DMS53 treated with DMSO at 0.1 percent for 48 hours (cell line): ENCODE measurements around the gene RUSC1.
"Not testable (repeated sequence)": the region's sequence is repeated elsewhere in the genome, so short reads cannot be mapped to it uniquely, and the experiment has no call there.

Experiments used
- DNase-seq: peaks from one replicate; lab custom pipeline; 2025; ENCODE audit not compliant: unreplicated experiment; lab: John Stamatoyannopoulos, UW

Gene RUSC1, protein sequence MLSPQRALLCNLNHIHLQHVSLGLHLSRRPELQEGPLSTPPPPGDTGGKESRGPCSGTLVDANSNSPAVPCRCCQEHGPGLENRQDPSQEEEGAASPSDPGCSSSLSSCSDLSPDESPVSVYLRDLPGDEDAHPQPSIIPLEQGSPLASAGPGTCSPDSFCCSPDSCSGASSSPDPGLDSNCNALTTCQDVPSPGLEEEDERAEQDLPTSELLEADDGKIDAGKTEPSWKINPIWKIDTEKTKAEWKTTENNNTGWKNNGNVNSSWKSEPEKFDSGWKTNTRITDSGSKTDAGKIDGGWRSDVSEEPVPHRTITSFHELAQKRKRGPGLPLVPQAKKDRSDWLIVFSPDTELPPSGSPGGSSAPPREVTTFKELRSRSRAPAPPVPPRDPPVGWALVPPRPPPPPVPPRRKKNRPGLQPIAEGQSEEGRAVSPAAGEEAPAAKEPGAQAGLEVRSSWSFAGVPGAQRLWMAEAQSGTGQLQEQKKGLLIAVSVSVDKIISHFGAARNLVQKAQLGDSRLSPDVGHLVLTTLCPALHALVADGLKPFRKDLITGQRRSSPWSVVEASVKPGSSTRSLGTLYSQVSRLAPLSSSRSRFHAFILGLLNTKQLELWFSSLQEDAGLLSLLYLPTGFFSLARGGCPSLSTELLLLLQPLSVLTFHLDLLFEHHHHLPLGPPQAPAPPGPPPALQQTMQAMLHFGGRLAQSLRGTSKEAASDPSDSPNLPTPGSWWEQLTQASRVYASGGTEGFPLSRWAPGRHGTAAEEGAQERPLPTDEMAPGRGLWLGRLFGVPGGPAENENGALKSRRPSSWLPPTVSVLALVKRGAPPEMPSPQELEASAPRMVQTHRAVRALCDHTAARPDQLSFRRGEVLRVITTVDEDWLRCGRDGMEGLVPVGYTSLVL

DNA sequence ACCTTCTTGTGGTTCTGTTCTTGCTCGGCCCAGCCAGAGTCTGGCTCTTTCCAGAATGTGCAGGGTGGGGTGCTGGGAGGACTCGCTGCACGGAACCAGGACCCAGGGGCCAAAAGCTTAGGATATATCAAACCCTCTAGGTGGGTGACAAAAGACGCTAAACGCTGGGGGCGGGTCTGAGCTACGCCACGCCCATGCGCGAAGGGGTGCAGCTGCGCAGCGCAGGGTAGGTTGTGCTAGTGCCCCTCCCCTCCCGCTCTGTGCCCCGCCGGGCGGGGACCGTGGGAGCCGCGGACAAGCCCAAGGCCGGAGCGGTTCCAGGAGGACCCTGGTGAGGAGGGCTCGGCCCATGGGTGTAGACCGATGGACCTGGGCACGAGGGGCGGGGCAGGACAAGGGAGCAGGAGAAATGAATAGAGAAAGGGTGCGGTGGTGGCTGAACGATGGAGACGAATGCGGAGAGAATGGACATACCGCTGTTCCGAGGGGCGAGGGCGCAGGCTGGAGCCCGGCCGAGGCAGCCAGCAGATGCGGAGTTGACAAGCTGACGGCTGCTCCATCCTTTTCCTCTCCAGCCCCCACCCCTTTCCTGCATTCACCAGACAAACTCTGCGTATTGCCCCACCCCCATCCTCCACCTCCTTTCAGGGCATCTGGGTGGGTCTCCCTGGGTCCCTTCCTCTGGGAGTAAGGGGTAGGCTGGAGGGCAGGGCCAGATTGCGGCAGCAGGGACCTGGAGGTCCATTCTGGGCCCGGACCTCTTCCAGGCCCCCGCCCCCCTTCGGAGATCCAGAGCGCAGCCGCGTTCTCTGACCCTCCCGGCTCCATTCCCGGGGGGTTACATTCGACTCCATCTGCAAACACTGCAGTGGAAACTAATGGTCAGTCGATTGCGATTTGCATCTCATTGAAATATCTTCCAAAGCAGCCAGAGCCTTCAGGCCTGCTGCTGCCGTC lies at the start of gene RUSC1:
Gene RUSC1, plus strand, starts transcription at position 234 of the 957 bp plus-strand sequence. CDS start 880 bp downstream, outside the sequence.
- no peak for DNase-seq

DNA sequence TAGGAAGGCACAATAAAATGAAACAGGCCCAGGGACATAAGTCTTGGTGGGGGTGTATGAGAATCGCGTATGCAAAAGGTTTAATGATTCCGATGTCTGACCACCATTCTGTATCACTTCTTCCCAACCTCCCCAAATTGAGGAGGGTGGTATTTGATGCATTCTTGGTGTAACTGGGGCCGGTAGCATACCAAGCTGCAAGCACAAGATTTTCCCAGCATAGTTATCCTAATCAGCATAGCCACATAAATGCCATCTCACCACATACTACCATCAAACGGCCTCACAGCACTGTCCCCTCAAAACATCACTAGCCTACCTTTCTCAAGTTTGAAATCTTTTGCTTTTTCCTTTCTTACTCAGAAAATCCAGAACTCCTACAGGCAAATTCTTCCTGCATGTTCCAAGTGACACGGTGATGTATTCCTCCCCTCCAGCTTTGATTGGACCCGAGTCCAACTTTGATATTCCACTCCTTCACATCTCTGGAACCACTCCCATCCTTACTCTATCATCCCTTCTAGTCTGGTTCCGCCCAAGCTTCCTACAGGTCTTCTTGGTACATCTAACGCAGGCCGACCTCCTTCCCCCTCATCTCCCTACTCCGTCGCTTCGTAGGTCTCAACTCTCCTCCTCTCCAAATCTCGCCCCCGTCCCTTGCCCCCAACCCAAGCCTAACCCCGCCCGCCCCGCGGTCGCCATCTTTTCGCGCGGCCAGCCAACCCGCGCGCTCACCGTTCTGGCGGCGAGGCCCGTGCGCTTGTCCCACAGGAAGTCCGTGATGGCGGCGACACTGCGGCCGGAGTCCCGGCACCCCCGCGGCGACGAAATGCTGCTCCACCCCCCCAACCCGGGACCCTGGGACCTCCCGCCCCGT lies 48.0 kb upstream of the RUSC1 start:
- DNase-seq: no peak

DNA sequence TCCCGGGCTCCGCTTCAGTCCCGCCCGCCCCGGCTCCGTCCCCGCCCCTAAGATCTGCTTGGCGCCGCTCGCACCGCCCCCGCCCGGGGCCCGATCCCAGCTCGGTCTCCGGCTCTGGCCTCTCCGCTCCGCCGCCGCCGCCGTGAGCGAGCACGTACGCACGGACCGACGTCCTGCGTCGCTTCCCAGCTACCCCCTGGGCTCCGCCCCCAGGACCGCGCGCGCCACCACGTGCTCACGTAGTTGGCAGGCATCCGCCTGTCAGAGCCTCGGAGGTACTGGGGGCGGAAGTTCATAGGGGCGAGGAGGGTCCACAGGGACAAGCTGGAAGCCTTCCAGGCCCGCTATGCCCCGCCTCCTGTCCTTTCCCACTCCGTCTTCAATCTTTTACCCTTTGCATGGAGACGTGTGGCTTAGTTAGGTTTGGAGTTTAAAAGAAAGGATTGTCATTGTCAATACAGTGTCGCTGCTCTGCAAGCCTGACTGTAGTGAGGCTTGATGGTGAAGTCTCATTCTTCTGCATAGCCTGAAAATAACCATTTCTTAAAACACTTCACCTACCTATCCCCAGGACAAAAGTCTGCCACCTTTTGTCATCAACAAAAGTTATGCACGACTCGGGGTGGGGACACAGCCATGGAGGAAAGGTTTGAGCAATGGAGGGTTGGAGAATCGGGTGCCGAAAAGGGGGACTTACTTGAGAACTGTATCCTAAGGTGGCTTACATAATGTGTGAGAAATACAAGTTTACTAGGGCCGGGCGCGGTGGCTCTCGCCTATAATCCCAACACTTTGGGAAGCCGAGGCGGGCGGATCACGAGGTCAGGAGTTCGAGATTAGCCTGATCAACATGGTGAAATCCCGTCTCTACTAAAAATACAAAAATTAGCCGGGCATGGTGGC lies 47.1 kb upstream of the RUSC1 start, which contains the start of gene CLK2:
Gene CLK2, minus strand, starts transcription at position 162 of the 903 bp plus-strand sequence. CDS start 2,527 bp downstream, outside the sequence.
- DNase-seq: peak; percentile 93

DNA sequence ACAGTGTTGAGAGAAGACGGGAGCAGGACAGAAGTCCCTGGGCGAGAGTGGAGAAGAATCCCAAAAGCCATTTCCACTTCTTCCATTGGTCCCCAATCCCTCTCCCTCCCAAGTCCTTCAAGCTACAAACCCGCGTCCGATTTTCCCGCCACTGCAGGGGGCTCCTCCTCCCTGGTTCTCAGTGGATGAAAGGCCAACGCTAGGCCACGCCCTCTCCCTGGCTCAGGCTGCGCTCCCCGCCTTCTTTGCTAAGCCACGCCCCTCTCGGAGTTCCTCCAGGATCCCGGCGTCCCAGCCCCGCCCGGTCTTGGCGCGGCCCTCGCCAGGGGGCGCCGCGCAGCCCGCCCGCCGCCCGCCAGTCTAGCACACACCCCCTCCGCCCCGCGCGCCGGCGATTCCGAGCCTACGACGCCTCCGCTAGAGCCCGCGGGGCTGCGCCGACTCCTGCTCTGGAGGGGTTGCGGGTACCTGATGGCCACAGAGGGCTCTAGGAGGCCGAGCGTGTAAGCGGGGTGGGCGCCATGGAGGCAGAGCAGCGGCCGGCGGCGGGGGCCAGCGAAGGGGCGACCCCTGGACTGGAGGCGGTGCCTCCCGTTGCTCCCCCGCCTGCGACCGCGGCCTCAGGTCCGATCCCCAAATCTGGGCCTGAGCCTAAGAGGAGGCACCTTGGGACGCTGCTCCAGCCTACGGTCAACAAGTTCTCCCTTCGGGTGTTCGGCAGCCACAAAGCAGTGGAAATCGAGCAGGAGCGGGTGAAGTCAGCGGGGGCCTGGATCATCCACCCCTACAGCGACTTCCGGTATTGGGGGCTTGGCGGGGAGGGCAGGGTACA lies 43.4 kb upstream of the RUSC1 start, which contains the start of gene HCN3:
Gene HCN3, plus strand, starts transcription at position 394 of the 832 bp plus-strand sequence. Its CDS starts 128 bp downstream, at position 522.
- DNase-seq: peak; percentile 89

DNA sequence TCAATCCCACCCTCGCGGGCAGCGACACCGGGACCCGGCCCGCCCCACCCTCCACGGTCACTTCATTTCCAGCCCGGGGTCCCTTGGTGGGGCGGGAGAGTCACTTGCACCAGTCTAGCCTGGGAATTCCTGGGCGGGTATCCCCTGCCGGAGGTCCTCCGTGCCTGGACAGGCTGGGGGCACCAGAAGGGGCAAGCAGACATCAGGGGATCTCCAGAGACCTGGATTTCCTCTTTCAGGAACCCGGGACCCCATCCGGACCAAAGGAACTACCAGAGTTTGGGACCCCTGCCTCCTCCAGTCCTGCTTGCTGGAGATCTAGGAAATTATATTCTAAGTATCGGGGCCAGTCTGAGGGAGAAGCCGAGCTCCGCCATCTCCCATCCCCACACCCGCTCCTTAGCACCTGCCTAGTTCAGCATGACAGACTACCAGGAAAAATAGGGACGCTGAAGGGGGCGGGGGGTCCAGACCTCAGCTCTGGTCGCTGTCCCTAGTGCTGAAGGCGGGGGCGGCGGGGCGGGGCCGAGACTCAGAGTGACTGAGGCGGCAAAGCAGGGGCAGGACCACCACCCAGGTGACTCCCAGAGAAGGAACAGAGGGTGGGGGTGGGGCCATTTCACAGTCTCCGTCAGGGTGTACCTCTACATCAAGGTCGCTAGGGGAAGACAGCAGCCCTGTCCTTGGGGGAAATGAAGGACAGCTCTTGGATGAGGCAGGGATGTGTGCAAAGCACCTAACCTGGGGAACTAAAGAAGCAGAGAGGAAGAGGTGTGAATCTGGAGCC lies 42.6 kb upstream of the RUSC1 start:
- DNase-seq: peak; percentile 33

DNA sequence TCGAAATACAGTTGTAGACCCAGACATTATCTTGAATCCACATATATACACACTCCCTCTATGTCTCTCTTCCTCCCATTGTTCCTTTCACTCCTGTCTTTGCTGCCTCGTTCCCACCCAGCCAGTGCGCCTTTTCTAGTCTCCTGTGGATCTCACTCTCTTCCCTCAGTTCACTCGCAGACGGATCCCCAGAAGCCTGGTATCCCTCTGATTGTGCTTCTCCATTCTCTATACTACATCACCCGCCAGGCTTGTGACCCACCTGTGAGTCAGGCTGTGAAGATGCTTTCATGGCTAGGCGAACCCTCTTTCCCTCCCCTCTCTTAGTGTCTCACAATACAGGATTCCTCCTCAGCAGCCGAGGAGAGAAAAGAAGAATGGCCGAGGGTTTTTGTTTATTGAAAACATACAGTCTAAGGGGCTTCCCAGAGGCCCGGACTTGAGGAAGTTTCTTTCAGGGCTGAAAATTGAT lies 42.0 kb upstream of the RUSC1 start:
- no peak for DNase-seq

DNA sequence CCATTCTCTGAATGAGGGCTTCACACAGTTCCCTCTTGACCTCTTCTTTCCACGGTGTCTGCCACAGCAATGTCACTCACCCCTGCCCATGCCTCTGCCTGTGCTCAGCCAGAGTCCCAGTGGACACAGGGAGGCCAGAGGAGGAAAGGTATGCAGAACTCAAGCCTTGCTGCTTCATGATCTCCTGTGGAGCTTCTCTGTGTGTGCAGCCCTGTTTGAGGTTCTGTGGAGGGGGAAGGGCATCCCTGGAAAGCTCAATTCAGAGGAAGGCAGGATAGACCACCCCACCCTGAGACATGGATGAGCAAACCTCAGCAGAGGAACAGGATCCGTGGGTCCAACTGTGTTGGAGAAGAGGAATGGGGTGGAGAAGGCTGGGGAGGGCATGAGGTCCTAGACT lies 41.4 kb upstream of the RUSC1 start:
- no peak for DNase-seq

DNA sequence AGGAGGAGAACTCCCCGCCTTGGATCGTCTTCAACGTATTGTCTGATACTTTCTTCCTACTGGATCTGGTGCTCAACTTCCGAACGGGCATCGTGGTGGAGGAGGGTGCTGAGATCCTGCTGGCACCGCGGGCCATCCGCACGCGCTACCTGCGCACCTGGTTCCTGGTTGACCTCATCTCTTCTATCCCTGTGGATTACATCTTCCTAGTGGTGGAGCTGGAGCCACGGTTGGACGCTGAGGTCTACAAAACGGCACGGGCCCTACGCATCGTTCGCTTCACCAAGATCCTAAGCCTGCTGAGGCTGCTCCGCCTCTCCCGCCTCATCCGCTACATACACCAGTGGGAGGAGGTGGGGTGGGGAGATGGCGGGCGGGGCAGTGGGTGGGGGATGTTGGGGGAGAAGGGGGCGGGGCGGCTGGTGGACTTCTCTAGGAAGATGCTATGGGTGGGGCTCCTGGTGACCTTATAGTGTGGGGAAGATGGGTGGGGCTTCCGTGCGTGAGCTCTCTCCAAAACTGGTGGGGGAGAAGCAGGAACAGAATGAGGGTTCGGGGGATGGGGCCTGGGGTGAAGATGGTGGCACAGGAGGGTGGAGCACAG lies 38.1 kb upstream of the RUSC1 start:
- no peak for DNase-seq

DNA sequence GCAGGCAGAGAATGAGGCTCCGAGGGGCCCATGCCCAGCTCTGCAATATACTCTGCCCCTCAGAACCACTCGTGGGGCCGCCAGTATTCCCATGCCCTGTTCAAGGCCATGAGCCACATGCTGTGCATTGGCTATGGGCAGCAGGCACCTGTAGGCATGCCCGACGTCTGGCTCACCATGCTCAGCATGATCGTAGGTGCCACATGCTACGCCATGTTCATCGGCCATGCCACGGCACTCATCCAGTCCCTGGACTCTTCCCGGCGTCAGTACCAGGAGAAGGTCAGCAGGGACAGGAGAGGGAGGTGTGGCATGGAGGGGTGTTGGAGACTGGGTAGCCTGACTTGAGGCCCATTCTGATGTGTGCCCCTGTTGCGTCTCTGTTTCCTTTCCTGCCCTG lies 36.2 kb upstream of the RUSC1 start:
- no peak for DNase-seq

DNA sequence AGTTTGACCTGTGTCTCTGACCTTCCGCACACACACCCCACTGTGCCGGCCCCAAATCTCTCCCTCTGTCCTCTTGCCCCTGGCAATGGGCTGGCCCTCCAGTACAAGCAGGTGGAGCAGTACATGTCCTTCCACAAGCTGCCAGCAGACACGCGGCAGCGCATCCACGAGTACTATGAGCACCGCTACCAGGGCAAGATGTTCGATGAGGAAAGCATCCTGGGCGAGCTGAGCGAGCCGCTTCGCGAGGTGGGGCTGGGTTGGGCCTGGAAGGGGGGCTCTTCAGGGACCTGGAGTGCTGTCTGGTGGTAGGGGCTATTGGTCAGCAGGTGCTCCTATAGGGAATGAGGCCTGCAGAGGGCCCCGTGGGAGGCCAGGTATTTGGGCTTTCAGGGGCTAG lies 35.6 kb upstream of the RUSC1 start:
- no peak for DNase-seq

DNA sequence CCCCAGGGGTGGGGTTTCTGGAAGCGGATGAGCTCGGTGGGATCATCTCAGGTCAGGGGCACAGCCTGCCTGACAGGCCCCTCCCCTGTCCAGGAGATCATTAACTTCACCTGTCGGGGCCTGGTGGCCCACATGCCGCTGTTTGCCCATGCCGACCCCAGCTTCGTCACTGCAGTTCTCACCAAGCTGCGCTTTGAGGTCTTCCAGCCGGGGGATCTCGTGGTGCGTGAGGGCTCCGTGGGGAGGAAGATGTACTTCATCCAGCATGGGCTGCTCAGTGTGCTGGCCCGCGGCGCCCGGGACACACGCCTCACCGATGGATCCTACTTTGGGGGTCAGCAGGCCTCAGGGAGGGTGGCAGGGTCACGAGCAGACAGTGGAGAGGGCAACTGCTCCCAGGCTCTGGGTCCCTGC lies 35.1 kb upstream of the RUSC1 start:
- no peak for DNase-seq

DNA sequence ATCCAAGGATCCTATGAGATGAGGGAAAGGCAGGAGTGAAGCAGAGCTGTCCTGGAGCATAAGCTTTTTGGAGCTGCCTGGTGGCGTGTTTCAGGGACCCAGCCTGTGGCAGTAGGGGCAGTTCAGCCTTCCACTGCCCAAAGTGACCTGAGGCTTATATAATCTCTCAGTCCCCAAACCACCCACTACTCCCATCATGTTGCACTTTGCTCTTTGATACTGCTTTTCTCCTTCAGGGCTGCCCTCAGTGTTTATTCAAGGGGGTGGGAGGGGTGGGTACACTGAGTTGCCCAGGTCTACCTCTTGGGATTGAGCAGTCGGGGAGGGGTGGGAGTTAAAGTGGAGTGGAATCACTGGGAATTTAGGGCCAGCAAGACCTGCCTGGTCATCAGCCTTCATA lies 34.1 kb upstream of the RUSC1 start:
- DNase-seq: no peak

DNA sequence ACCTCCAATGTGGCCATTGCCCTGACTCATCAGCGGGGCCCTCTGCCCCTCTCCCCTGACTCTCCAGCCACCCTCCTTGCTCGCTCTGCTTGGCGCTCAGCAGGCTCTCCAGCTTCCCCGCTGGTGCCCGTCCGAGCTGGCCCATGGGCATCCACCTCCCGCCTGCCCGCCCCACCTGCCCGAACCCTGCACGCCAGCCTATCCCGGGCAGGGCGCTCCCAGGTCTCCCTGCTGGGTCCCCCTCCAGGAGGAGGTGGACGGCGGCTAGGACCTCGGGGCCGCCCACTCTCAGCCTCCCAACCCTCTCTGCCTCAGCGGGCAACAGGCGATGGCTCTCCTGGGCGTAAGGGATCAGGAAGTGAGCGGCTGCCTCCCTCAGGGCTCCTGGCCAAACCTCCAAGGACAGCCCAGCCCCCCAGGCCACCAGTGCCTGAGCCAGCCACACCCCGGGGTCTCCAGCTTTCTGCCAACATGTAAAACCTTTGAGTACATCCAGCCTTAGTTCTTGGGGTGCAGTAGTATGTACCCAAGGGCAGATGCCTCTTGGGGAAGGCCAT lies 32.6 kb upstream of the RUSC1 start:
- DNase-seq: no peak

DNA sequence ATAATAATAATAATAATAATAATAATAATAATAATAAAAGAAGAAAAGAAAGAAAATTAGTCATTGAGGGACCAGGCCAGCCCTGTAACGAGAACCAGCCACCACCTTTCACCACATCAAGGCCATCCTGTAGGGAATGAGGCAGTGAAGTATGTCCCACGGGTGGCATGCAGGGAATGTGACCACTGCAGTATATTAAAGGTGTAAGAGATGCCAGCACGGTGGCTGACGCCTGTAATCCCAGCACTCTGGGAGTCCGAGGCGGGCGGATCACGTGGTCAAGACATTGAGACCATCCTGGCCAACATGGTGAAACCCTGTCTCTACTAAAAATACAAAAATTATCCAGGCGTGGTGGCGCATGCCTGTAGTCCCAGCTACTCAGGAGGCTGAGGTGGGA lies 29.7 kb upstream of the RUSC1 start:
- not testable (repeated sequence) for DNase-seq

DNA sequence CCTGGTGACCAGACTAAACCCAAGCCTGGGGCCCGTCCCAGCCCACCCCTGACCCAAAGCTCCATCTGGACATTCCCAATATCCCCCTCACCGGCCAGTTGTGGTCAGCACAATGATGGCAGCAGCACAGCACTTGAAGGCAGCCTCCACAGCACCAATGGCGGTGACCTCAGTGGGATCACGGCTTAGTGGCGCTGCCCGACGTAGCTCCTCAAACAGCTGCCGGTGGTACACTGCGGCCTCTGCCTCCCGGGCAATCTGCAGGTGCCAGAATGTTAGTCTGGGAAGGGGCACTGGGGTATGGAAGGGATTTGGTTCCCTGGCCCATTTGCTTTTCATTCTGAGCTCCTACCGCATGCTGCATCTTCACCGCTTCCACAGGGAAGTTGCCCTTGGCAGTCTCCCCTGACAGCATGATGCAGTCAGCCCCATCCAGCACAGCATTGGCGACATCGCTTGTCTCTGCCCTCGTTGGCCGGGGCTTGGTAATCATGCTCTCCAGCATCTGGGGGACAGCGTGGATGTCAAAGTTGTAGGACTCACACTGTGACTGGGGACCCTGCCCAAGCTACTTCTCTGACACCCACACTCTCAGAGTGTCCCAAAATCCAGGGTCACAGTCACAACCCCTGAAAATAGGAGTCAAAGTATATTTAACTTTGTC lies 27.5 kb upstream of the RUSC1 start:
- DNase-seq: no peak
